ENCODE measurements around the gene CAPN13.

The CAPN13 gene

DNA sequence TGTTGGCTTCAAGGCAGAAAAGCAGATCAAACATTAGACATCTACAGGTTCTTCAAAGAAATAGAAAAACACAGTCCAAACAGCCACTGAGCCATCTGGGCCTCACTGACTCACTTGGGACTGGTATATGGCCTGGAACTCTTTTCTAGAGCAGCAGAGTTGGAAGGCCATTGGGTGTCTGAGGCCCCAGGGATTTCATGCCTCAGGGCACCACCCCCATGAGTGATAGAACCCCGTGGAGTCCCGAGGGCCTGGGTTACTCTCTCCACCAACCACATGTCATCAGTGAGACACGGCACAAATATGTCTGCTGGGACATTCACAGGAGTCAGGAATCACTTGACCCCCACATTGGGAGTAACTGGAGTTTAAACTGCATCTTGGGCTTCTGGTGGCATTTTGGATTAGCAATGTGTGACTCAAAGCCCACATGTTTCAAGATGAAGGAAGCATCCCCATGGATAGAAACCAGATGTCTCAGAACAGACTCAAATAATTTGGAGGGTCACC, 44.0 kb downstream of the CAPN13 start:
- no peak for DNase-seq

DNA sequence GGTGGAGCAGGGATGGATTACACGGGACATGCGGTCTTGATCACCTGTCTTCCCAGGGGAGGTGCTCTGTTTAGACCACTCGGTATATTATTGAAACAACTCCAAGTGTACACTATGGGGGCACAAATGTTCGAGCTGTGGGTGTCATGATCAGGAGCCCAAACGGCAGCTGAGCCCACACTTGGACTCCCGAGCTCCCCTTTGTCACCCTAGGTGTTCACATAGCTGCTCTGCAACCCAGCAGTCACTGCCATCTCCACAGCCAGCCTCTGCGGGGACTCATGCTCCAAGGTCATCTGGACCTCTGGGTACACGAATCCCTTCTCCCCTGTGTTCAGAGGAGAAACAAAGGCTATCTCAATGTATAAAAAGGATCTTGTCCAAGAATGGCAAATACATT, 46.0 kb downstream of the CAPN13 start:
- DNase-seq: no peak

DNA sequence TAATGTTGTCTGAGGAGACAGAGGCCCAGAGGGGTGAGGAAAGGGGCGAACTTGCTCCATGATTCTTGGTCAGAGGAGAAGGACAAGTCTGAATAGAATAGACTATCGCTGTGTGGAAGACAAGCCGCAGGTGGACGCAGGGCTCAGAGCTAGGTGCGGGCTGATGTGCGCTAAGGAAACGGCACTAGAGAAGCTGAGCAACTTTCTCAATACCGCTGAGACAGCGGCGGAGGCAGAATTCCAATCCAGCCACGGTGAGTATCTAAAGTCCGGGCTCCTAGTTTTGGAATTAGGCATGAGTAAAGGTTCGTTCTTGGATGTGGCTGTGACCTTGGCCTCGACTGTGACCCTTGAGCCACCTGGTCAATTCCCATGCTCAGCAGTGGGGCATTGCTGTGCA, 47.8 kb downstream of the CAPN13 start:
- no peak for DNase-seq

DNA sequence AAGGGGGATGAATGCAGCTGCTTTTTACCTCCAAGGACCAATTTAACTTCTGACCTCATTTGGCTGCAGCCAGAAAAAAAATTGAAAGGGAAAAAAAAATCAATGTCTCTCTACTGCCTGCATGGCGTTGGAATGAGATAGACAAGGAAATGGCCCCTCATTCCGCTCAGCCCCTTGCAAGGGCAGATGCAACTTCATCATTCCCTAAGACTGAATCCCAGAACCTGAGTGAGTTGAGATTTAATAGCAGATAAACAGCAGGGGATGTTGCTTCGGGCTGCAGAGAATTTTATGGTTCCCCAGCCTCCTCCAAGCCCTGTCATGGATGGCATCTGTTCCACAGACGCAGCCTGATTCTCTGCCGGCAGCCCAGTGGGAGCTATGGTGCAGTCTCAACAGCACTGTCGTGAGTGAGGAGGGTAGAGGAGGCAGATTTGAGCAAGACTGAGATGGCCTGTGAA, 49.0 kb downstream of the CAPN13 start:
- DNase-seq: no peak

DNA sequence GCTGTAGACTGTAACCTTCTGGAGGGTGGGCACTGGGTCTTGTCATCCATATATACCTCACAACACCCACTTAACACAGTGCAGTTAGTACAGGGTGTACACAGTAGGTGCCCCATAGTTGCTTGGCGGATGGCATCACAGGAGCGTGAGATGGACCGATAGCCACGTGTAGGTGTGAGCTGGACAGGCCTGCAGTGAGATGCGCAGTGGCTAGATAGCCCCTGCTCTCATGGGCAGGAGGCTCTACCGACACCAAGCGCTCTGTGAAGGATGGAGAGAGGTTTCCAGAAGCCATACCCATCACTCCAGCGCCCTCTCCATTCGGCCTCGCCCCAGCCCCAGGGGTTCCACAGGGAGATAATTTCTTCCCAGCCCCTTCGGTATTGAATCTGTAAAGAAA, 49.5 kb downstream of the CAPN13 start:
- DNase-seq: no peak

DNA sequence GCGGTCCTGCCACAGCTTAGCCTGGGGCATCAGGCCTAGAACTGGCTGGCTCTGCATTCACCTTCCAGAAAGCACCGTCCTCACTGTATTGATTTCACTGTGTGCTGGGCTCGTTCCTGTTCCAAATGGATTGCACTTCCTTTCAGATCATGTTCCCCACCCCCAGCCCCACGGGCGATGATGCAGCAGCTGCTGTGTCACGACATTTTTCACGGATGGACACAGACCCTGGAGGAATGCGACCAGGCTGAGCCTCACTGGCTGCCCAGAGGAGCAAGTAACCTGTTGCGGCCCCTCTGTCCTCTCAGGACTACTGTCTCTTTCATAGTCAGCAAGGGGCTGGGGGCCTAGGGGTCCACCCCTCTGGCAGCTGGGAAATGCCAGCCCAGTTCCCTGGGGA, 50.3 kb downstream of the CAPN13 start:
- no peak for DNase-seq

DNA sequence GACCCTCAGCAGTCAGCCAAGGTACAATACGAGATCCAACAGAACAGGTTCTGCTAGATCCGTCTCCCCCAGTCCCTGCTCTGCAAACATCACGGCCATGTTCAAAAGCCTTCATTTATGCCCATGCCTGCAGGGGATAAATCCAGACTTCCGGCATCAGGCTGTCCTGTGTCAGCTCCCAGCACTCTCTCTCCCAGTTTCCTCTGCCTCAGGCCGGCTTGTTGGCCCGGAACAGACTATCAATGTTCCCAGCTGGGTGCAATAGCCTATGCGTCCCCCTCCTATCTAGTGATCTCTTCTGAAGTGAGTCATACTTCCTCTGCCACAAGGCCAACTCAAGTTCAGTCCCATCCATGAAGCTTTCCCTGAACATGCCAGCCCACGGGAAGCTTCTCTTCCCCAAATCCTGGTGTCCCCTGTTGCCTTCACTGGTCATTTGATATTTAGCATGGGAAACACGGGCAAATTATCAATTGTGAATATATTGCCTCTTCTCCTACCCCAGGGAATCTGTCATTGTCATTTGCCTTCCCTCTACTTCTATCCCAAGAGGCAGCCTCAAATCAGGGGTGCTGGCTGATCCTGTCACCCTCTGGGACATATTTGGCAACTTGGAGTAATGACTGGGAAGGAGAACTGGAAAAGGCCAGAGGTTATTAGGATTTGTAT, 51.1 kb downstream of the CAPN13 start:
- no peak for DNase-seq

DNA sequence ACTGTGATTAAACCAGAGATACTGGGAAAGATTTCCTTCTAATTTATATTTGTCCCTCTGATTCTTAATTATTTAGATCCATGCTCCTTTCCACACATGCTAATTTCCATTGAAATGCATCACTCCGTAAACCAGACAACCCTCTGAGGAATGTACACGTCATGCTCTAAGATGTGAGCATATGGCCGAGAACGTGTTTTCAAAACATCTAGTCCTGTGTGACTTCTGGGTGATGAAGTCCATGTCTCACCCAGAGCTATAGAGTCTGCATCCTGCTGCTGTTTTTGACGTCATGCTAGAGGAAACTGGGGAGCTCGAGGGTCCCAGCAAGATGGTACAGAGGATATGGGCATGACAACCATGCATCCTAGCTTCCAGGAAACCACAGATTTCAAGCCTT, 53.6 kb downstream of the CAPN13 start:
- DNase-seq: no peak

DNA sequence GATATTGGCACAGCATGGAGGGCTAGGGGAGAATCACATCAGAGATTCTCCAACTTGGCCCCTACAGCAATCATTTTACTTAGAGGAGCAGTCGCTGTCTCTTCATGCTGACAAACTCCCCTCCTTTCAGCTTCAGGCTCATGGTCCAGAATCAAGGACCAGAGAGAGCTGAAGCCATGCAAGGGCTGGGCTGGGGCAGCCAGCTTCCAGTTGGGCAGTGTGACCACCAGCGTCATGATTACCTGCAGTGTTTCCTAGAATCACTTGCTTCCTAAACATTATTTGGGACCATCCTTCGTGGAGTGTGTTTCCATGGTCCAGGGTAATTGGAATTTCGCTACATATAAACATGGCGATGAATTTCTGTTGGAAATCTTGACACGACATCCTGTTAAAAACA, 54.4 kb downstream of the CAPN13 start:
- DNase-seq: no peak

DNA sequence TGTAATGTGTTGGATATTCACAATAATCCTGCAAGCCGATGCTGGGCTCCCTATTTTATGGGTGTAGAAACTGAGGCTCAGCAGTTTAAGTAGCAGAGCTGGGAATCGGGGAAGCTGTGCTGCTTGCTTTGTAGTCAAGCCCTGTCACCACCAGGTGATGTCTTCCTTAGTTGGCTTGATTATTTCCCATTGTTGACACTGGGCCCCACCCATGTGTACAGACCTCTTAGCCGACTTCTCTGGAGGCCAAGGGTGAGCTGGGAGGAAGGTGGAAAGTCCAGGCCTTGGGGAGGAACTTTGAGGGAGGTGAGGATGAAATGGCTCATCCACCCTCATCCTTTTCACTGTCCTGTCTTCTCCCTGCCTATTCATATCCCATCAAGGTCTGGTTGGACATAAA, 60.0 kb downstream of the CAPN13 start:
- no peak for DNase-seq

DNA sequence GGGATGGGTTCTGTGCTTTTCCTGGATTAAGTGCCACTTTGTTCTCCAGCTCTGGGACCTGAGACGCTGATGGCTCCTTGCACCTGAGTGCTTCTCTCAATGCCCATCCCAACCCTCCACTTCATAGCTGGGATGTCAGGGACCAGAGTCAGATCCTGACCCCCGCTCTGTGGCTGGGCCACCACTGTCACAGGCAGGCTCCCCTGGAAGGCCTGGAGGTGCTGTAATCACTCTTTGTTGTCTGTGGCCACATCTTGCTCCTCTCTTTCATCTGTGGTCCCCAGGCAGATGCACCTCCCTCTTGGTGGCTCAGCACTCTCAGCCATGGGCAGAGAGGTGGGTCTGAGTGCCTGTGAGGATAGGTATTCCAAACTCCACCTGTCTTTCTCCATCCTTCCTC, 62.4 kb downstream of the CAPN13 start:
- no peak for DNase-seq

DNA sequence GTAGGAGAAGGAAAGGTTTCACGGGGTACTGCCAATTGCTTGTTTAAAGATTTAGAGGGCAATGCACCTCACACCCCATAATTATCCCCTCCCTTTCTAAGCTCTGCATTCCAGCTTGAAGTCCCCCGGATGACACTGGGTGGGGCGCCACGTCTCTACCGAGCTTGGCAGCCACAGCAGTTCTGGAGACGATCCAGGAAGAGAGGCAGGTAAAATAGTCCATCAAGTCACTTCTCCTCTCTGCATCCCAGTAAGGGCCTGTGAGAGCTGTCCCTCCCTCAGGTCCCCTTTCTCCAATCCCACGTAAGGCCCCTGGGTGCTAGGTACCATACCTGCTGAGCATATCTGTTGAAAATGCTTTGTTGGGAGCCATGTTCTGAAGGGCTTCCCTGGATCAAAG, 65.7 kb downstream of the CAPN13 start:
- no peak for DNase-seq

DNA sequence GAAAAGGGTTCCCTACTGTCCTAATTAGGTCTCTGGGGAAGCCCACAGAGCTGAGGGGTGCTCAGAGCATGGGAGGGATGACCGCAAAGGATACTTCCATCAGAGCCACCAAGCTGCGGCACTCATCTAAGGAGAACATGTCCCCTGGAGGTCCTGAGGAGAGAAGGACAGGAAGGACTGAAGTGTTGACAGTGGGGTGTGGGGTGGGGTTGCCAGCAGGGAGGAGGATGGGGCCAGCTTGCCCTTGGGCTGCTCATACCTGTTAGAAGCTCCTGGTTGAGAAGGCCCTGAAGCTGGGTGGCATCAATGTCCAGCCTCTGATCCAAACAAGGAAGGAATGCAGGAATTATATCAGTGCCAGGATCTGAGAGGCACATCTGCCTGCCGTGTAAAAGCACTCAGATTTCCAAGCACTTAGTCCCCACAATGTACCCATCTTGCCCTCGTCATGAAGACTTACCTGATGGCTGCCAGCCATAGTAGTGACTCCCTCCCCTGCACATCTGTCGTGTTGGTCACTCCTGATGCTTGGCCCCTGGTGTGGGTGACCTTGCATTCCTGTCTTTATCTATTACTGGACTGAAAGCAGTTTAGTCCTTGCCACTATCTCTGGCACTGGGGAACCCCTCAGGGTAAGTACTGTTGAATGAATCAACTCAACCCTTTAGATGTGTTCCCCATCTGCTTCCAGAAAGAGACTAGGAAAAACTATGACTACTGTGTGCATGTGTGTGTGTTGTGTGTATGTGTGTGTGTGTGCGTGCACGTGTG, 68.9 kb downstream of the CAPN13 start:
- no peak for DNase-seq

DNA sequence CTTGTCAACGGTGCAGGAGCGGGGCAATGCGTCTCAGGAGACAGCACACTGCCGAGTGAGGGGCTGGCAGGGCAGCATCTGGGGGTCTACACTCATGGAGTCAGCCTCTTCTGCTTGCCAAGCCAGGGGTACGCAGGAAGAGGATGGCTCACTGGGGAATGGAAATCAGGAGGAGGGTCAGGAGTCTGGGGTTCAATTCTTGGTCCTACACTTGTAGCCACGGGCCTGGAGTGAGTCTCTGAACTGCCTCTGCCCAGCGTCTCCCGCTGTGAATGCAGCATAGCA, 70.0 kb downstream of the CAPN13 start:
- no peak for DNase-seq

DNA sequence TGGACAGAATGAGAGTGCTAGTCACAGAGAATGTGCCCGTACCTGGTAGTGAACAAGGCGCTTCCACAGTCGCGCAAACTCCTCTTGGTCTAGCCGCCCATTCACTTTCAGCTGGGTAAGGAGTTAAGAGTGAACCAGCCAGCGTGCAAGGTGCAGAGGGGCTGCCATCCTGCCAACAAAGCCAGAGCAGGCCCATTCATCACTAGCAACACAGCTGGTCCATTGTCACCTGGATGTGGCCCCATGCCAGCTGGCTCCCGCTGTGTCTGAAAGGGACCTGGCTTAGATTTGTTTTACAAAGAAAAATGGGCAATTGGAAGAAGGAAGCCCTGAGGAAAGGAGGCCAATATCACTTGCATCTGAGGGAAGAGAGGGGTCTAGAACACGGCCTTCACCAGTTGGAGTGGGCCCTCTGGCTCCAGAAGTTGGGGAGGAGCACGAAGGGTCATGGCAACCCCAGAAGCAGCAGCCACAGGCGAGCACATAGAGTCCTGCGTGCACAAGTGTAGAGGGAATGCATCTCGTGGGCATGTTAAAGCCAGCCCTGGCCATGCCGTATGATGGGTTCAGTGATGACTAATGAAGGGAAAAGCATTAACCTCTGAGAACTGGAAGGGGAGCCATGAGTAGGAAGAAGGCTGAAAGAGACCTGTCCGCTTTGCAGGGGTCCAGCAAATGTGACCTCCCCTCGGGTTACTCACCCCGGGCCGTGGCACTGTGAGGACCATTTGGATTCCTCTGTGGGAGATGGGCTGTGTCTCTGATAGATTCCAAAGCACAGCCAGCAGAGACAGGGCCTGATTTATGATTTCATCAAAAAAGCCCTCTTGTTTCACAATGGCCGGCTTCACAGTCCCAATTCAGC, 70.6 kb downstream of the CAPN13 start:
- peak; percentile 83 for DNase-seq

DNA sequence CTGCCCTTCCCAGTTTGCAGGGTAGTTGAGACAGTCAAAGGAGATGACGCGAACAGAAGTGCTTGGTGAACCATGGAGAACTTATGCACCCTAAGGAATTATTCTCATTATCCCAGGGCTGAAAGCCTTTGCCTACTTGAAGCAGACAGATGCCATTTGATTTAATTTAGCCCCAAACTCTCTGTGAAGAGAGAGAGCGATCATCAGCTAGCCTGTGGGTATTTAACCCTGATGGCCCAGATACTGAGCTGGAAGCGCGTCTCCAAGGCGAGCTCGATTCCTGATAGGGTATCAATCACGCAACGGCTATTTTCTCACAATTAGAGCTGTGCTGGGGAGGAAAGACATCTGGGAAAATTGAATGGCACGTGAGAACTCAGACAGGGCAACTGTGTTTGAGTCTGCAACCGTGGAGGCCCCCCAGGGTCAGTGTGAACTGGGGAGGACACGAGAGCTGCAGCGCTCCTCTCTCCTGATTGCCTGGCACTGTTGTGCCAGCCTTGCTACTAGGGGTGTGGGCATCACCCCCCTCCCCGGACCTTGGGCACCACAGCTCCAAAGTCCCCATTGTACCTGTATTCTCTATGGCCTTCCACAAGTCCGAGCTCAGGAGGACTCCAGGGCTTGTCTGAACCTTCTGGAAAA, 73.2 kb downstream of the CAPN13 start:
- DNase-seq: no peak

DNA sequence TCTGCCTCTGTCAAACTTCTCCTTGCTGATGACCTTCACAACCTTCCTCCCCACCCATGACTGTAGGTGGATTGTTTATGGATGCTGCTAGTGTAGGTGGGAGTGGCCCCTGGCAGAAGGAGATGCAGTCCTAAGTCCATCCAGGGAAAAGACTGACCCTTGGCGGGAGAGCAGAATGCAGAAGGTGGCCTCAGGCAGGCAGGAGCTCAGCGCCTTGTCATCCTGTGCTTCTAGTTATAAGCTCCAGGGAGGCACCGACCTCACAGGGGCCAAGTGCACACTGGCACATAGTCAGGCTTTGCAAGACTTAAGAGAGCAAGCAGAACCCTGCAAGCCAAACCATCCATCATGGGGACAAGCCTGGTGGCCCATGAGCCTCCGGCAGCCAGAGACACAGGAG, 74.4 kb downstream of the CAPN13 start:
- DNase-seq: no peak

DNA sequence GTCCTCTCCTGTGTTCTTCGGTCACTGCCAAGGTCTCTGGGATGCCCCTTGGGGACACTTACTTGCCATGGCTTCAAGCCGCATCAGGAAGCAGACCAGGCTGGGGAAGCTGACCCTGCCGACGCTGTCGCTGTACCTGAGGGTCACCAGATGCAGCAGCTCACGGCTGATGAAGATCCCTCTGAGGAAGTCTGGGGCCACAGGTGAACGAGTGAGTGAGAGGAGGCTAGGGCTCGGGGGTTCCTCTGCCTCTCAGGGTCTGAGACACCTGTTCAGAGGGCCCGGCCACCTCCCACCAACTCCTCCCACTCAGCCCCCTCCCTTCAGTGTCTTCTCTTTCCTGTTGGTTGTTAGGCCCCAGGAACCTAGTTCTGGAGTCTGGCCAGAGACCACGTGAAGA, 74.9 kb downstream of the CAPN13 start:
- DNase-seq: no peak

DNA sequence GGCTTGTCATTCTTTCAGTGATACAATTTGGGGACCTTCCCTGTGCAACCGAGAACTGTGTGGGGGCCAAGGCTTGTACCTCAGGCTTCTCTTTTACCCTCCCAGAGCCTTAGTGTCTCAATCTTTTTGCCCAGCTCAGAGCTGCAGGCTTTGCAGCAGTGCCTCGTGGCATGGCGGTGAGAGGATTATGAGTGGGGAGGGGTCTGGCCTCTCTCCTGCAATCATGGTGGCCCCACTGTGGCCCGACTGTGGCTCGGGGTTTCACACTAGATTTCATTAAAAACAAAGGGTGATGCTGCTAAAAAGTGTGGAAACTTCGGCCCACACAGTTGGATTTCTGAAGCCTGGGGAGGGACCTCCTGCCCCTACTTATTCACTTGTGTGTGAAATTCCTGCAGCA, 75.5 kb downstream of the CAPN13 start:
- no peak for DNase-seq

DNA sequence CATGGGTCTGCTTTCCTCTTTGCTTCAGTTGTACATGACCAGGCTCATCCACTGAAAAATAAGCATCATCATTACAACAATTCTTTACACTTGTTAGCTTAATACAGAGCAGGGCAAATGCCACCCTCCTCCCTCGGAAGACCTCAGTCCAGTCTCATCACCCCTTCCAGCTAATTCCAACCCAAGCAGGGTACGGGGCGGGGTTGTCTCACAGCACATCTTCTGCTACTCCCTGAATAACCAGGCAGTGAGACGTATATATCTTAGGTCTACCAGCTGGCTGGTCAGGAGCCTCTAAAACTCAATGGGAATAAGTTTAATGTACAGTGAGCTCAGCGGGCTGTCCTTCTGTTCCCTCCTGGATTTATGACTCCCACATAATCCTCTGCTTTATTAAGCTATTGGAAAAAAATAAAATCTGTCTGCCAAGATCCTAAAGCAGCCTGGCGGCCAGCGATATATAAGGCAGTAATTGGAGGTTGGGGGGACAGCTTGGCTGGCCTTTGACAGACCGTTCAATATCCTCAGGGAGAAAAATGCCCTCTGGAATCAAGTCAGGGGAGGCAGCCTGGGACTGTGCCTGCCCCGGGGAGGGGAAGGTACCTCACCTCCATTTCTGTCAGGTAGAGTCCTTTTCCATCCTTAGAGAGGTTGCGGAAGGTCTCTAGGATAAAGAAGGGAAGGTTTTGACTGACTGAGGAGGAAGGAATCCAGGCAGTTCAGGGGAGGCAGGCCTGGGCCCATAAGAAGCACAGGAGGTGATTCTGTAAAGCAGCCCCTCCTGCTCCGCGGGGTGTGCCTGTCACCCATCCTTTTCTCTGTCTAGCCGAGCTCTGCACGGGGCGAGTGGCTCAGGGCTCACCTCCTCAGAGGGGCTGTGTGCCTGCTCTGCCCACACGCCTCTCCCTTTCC, 76.3 kb downstream of the CAPN13 start:
- DNase-seq: no peak

DNA sequence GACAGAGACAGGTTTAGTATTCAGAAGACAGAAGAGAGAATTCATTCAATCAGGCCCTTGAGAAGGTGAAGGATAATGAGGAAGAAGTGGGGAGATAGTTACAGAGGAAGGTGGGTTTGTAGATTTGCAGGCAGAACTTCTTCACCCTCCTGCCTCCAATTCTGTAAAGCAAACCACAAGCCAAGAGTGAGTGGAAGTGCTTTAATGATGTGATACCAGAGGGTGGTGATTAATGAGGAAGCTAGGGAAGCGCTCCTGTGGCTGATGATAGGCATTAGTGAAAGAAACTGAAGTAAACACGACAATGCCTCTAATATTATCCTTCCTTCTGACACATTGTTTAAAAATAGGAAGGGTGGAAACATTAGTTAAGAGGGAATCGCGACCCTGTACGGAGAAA, 78.2 kb downstream of the CAPN13 start:
- DNase-seq: no peak
